Parathyroid adenoma (tissue), 2 donors: ENCODE results near the gene SLC44A4.

ENCODE experiments used
- H2AFZ ChIP-seq: fragments of 300-600 bp; sonication (generic); one replicate; pipeline ENCODE4 v1.7.0; 2017; ENCODE audit warnings: antibody characterized with exemption, mild to moderate bottlenecking
- H3K27ac ChIP-seq: fragments of 300-600 bp; sonication (generic); one replicate; pipeline ENCODE4 v1.7.0; 2017
- H3K27me3 ChIP-seq: fragments of 300-600 bp; sonication (generic); one replicate; pipeline ENCODE4 v1.7.0; 2017; ENCODE audit warnings: low read length; ENCODE audit not compliant: control insufficient read depth, insufficient read depth
- H3K36me3 ChIP-seq: fragments of 300-600 bp; sonication (generic); one replicate; pipeline ENCODE4 v1.7.0; 2017; ENCODE audit warnings: low read length; ENCODE audit not compliant: control insufficient read depth, insufficient read depth
- H3K4me1 ChIP-seq: fragments of 300-600 bp; sonication (generic); one replicate; pipeline ENCODE4 v1.7.0; 2017; ENCODE audit warnings: control low read depth
- H3K4me2 ChIP-seq: fragments of 300-600 bp; sonication (generic); one replicate; pipeline ENCODE4 v1.7.0; 2017; ENCODE audit warnings: low read length
- H3K4me3 ChIP-seq: fragments of 300-600 bp; sonication (generic); one replicate; pipeline ENCODE4 v1.7.0; 2017; ENCODE audit warnings: low read depth, low read length
- H3K79me2 ChIP-seq: fragments of 300-600 bp; sonication (generic); one replicate; pipeline ENCODE4 v1.7.0; 2017; ENCODE audit warnings: control low read depth
- H3K9ac ChIP-seq: fragments of 300-600 bp; sonication (generic); one replicate; pipeline ENCODE4 v1.7.0; 2017; ENCODE audit warnings: mild to moderate bottlenecking
- H3K9me3 ChIP-seq: fragments of 300-600 bp; sonication (generic); one replicate; pipeline ENCODE4 v1.7.0; 2017; ENCODE audit warnings: low read length; ENCODE audit not compliant: control insufficient read depth
- CTCF ChIP-seq: fragments of 300-600 bp; sonication (generic); IDR thresholded peaks from one replicate; pipeline ENCODE4 v1.7.0; 2017; ENCODE audit warnings: antibody characterized with exemption, mild to moderate bottlenecking
- donor health status: primary hyperparathyroidism.

SLC44A4 gene

GRCh38 chr6:31899215-31899614 is 20.4 kb upstream of the SLC44A4 start:
- Histone ChIP-seq H3K27ac (no peak overlapping the region), H3K9ac (no peak overlapping the region), H3K36me3 (no peaks in the 10 kb centered on the region), H3K4me2 (no peak overlapping the region), H3K27me3 (no peaks in the 10 kb centered on the region), H3K4me3 (no peak overlapping the region), H3K79me2 (no peaks in the 10 kb centered on the region), H2AFZ (no peak overlapping the region), H3K9me3 (no peaks in the 10 kb centered on the region), H3K4me1 (peaks cover 11% of the 10 kb centered on the region)
- TF ChIP-seq CTCF = no peak

- Histone ChIP-seq H3K27me3 (no peaks in the 10 kb centered on the region), H2AFZ (peak overlapping the region; percentile 89), H3K4me3 (peak overlapping the region; percentile 87), H3K27ac (peak overlapping the region; percentile 82), H3K9me3 (no peaks in the 10 kb centered on the region), H3K9ac (no peak overlapping the region), H3K4me1 (peaks cover 11% of the 10 kb centered on the region), H3K36me3 (no peaks in the 10 kb centered on the region), H3K4me2 (peak overlapping the region; percentile 78), H3K79me2 (no peaks in the 10 kb centered on the region)
- no peak for TF ChIP-seq CTCF
Measured at GRCh38 chr6:31898383-31899011, 19.7 kb upstream of the SLC44A4 start.

GRCh38 chr6:31897612-31898382 is 19.0 kb upstream of the SLC44A4 start, which contains the start of gene EHMT2:
TSS of gene EHMT2 (minus strand) at chr6:31897698. CDS start at chr6:31897677, 21 bp downstream.
- no peaks in the 10 kb centered on the region for H3K79me2 ChIP-seq
- H3K36me3 ChIP-seq = no peaks in the 10 kb centered on the region
- H2AFZ ChIP-seq = peak within 1 kb of the TSS; percentile 89
- TF ChIP-seq CTCF = no peak
- peak within 1 kb of the TSS; percentile 78 for H3K4me2 ChIP-seq
- H3K27me3 ChIP-seq = no peaks in the 10 kb centered on the region
- peaks cover 9% of the 10 kb centered on the region for H3K4me1 ChIP-seq
- H3K9me3 ChIP-seq = no peaks in the 10 kb centered on the region
- peak within 1 kb of the TSS; percentile 82 for H3K27ac ChIP-seq
- H3K9ac ChIP-seq = peak within 1 kb of the TSS; percentile 32
- peak within 1 kb of the TSS; percentile 87 for H3K4me3 ChIP-seq

GRCh38 chr6:31896856-31897611 is 18.2 kb upstream of the SLC44A4 start:
- H3K4me1 ChIP-seq = peaks cover 6% of the 10 kb centered on the region
- H3K9ac ChIP-seq = peak overlapping the region; percentile 32

More at GRCh38 chr6:31896856-31897611, 18.2 kb upstream of the SLC44A4 start:
- peak overlapping the region; percentile 87 for H3K4me3 ChIP-seq
- H3K27me3 ChIP-seq = no peaks in the 10 kb centered on the region
- TF ChIP-seq CTCF = no peak
- H3K27ac ChIP-seq = peak overlapping the region; percentile 52
- no peaks in the 10 kb centered on the region for H3K36me3 ChIP-seq
- H3K79me2 ChIP-seq = no peaks in the 10 kb centered on the region
- H3K4me2 ChIP-seq = peak overlapping the region; percentile 70
- no peaks in the 10 kb centered on the region for H3K9me3 ChIP-seq
- H2AFZ ChIP-seq = peak overlapping the region; percentile 76
